ENCODE data around the gene CCDC190. TPM values are rescaled to one million over a fixed set of nuclear protein-coding genes. Genes with fewer than 3 reads are reported as not detected.

Gene CCDC190
- total RNA-seq: under 0.01 TPM in 1 of 2 replicates, not detected in the other

DNA sequence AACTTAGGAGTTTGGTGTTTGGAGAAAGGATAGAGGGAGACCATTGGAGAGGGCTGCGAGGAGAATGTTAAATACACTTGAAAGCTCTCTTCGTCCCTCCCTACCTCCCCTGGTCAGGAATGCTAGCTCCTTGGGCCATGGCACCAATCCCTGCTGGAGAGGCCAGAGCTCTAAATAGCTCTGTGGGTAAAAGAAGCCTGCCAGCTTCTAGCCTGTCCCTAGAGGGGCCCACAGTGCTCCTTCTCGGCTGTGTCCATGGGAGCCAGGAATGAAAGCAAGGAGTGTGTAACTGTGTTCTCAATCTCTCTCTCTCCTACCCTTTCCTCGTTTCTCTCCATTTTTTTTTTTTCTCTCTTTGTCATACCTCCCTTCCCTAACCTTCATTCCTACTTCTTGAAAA is at the start of gene CCDC190:
Gene CCDC190, minus strand, starts transcription at position 75 of the 400 bp plus-strand sequence. CDS start 1,529 bp downstream, outside the sequence.

Other genes starting within 250 kb of the CCDC190 start
- gene DDR2, start 228.7 kb downstream of the CCDC190 start, total RNA-seq: 190 and 287 TPM in 2 replicates
- 19.5 and 62.2 TPM in 2 replicates for gene HSD17B7, start 70.5 kb downstream of the CCDC190 start, total RNA-seq
- gene RGS4, start 208.2 kb upstream of the CCDC190 start, total RNA-seq: 2.4 and 538 TPM in 2 replicates

All from placental pericyte (primary cell).